Measurements from ENCODE around the gene SMAD4. TPM values are rescaled to one million over a fixed set of nuclear protein-coding genes. Genes with fewer than 3 reads are reported as not detected.
A peak's percentile ranks its signal among the peaks of the same experiment; 100 is the strongest.
"Not testable (repeated sequence)": the region's sequence is repeated elsewhere in the genome, so short reads cannot be mapped to it uniquely, and the experiment has no call there.

Gene SMAD4
- total RNA-seq, 1 donor from 2014 or later = 112 TPM

DNA sequence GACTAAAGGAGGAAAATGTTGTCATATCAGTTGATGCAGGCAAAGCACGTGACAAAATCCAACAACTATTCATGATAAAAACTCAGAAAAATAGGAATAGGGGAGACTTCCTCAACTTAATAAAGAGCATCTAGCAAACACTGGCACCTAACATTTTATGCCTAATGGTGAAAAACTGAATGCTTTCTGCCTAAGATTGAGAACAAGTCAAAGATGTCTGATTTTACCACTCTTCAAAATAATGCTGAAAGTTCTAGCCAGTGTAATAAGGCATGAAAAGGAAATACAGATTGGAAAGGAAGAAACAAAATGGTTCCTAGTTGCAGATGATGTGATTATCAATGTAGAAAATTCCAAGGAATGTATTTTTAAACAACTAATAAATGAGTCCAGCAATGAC lies 58.4 kb downstream of the SMAD4 start:
- TF ChIP-seq, protein P1, sequence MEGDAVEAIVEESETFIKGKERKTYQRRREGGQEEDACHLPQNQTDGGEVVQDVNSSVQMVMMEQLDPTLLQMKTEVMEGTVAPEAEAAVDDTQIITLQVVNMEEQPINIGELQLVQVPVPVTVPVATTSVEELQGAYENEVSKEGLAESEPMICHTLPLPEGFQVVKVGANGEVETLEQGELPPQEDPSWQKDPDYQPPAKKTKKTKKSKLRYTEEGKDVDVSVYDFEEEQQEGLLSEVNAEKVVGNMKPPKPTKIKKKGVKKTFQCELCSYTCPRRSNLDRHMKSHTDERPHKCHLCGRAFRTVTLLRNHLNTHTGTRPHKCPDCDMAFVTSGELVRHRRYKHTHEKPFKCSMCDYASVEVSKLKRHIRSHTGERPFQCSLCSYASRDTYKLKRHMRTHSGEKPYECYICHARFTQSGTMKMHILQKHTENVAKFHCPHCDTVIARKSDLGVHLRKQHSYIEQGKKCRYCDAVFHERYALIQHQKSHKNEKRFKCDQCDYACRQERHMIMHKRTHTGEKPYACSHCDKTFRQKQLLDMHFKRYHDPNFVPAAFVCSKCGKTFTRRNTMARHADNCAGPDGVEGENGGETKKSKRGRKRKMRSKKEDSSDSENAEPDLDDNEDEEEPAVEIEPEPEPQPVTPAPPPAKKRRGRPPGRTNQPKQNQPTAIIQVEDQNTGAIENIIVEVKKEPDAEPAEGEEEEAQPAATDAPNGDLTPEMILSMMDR (IDR thresholded peaks at IDR 0.05) = no peak
- no peak for ATAC-seq

DNA sequence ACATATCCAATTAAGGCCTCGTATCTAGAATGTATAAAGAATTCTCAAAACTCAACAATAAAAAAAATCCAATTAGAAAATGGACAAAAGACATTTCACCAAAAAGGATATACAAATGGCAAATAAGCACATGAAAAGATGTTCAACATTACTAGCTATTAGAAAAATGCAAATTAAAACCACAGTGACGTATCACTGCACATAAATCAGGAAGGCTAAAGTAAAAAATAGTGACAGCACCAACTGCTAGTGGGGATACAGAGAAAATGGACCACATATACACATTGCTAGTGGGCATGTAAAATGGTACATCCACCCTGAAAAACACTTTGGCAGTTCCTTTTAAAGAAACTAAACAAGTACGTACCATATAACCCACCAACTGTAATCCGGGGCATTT lies 59.7 kb downstream of the SMAD4 start:
- Histone ChIP-seq H3K27ac (no peak overlapping the region), H3K36me3 (peaks cover 18% of the 10 kb centered on the region), H3K9me3 (peaks cover 17% of the 10 kb centered on the region), H3K27me3 (no peaks in the 10 kb centered on the region), H3K4me1 (no peaks in the 10 kb centered on the region), H3K4me3 (no peak overlapping the region)
- intact Hi-C loops (cut with DNase I) = no loop called here
- TF ChIP-seq, protein P1 (IDR thresholded peaks at IDR 0.05) = no peak
- ATAC-seq (no peak), DNase-seq (no peak)

More for the DNA sequence above, 58.4 kb downstream of the SMAD4 start:
- Histone ChIP-seq H3K36me3 (peaks cover 28% of the 10 kb centered on the region), H3K9me3 (peaks cover 17% of the 10 kb centered on the region), H3K27ac (no peak overlapping the region), H3K4me1 (no peaks in the 10 kb centered on the region), H3K4me3 (no peak overlapping the region), H3K27me3 (no peaks in the 10 kb centered on the region)
- no peak for DNase-seq
- intact Hi-C loops (cut with DNase I) = no loop called here

DNA sequence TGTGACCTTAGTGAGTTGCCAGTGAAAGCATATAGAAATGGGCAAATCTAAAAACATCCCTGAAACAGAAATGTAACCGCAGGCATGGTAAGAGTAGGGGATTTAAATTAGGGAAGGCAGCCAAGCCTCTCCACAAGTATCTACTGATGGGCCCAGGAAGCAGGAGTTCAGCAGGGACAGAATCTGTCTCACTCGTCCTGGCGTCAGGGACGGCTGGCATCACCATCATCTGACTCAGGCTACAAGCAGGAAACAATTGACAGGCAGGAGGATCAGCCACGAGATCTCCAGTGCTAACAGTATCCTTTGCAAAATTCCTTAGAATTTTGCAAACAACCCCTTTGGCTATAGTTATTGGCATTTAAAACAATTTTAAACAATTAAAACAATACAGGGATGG lies 61.3 kb downstream of the SMAD4 start:
- intact Hi-C loops (cut with DNase I) = no loop called here
- Histone ChIP-seq H3K9me3 (peaks cover 17% of the 10 kb centered on the region), H3K36me3 (peaks cover 3% of the 10 kb centered on the region), H3K4me3 (no peak overlapping the region), H3K27ac (no peak overlapping the region), H3K27me3 (no peaks in the 10 kb centered on the region), H3K4me1 (no peaks in the 10 kb centered on the region)
- TF ChIP-seq, protein P1 (IDR thresholded peaks at IDR 0.05) = no peak
- ATAC-seq (no peak), DNase-seq (no peak)

DNA sequence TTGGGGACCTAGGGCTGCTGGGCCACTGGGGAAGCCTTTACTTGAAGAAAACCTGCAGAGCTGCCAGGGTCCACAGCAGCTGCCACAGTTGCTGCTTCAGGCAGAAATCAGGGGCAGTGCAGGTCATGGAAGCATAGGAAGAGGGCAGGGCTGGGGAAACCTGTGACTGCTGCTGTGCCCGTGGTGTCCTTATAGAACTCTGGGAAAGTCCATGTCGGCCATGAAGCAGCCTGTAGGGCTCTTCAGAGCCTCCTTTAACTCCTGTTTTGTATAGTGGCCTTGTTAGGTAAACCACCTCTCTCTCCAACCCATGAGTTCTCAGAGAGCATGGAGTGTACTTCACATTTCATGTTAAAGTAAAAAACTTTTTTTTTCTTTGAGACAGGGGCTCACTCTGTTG lies 62.1 kb downstream of the SMAD4 start:
- H3K4me3 ChIP-seq = no peak overlapping the region
- H3K27me3 ChIP-seq = no peaks in the 10 kb centered on the region
- no peak for DNase-seq
- H3K4me1 ChIP-seq = no peaks in the 10 kb centered on the region
- TF ChIP-seq, protein P1 (IDR thresholded peaks at IDR 0.05) = no peak
- peak; percentile 49 for ATAC-seq
- intact Hi-C loops (cut with DNase I) = no loop called here
- H3K27ac ChIP-seq = no peak overlapping the region
- no peaks in the 10 kb centered on the region for H3K36me3 ChIP-seq
- H3K9me3 ChIP-seq = peaks cover 17% of the 10 kb centered on the region

DNA sequence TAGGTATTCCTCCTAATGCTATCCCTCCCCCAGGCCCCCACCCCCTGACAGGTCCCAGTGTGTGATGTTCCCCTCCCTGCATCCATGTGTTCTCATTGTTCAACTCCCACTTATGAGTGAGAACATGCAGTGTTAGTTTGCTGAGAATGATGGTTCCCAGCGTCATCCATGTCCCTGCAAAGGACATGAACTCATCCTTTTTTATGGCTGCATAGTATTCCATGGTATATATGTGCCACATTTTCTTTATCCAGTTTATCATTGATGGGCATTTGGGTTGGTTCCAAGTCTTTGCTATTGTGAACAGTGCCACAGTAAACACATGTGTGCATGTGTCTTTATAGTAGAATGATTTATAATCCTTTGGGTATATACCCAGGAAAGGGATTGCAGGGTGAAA lies 63.0 kb downstream of the SMAD4 start:
- H3K36me3 ChIP-seq; ATAC-seq; intact Hi-C loops (cut with DNase I); H3K27me3 ChIP-seq; H3K27ac ChIP-seq; H3K4me1 ChIP-seq; H3K4me3 ChIP-seq; DNase-seq: not testable (repeated sequence)
- H3K9me3 ChIP-seq = peaks cover 12% of the 10 kb centered on the region

DNA sequence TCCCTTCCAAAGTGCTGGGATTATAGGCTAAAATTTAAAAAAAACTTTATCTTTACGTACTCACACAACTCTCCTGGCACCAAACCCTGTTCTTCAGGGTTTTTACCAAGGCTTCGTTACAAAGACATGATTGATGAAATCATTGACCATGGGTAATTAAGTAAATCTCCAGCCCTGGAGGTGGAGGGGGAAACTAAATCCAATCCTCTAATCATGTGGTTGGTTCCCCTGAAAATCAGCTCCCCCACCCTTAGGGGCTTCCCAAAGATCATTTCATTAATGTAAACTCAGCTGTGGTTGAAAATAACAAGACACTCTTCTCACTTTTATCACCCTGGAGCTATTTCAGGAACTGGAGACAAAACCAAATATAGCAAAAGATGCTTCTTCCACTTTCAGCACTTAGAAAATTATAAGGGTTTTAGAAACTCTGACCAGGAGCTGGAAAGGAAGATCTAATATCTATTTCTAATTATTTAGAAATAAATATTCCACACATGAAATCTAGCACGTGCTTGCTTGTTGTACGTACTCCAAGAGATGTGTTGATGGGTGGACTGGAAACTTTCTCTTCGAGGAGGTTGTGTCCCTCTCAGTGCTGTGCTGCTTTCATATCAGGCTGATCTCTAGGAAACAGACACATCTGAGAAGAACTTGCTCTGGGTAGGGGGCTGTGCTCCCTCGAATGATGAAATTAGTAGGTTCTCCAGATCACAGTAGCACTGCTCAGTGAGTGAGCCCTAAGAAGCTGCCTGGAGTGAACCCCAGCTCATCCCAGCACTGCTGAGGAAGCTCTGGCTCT lies 67.2 kb downstream of the SMAD4 start:
- H3K27me3 ChIP-seq = no peaks in the 10 kb centered on the region
- no peak overlapping the region for H3K27ac ChIP-seq
- no peaks in the 10 kb centered on the region for H3K4me1 ChIP-seq
- H3K9me3 ChIP-seq = no peaks in the 10 kb centered on the region
- intact Hi-C loops (cut with DNase I) = no loop called here
- DNase-seq (no peak), ATAC-seq (no peak)
- H3K4me3 ChIP-seq = no peak overlapping the region
- no peaks in the 10 kb centered on the region for H3K36me3 ChIP-seq
- TF ChIP-seq, protein P1 (IDR thresholded peaks at IDR 0.05) = no peak
